Measurements from ENCODE around the gene FADD. TPM values are rescaled to one million over a fixed set of nuclear protein-coding genes. Genes with fewer than 3 reads are reported as not detected.

Gene FADD
- polyA plus RNA-seq, 2 of the 4 experiments (the other 2 are of a cell fraction) = 30.2 to 59.1 TPM

GRCh38 chr11:70233962-70234361 lies 30.9 kb downstream of the FADD start:
- CTCF ChIA-PET = interaction anchor here (0.6 to 3.0 kb wide), 9 partner anchors 10 to 319 kb away, joined by 3 to 8 read pairs (median 4); partner anchors contain the start of gene PPFIA1

GRCh38 chr11:70240337-70240736 lies 37.2 kb downstream of the FADD start:
- ATAC-seq = no peak
- Histone ChIP-seq H3K4me2 (no peak overlapping the region), H3K4me1 (peaks cover 23% of the 10 kb centered on the region), H3K27ac (no peak overlapping the region), H3K9me3 (no peaks in the 10 kb centered on the region), H3K4me3 (no peak overlapping the region)
- CTCF ChIA-PET = interaction anchor here (0.6 to 1.4 kb wide), 3 partner anchors 44 to 954 kb away, joined by 3 to 5 read pairs (median 4); no protein-coding TSS in a partner anchor
- POLR2A ChIA-PET = no interaction called here
- DNase-seq (ENCODE audit: low read depth in 1 of 2, low spot score in 1 of 2) = no peak
- TF ChIP-seq ESRRA (IDR thresholded peaks at IDR 0.05; ENCODE audit: borderline replicate concordance, low read length) (no peak), CBX8 (IDR thresholded peaks at IDR 0.05) (no peak), ATOH8 (CRISPR knock-in tag; IDR thresholded peaks at IDR 0.05; ENCODE audit: low read depth) (no peak), E2F6 (IDR thresholded peaks at IDR 0.05; ENCODE audit: borderline replicate concordance, low read depth) (no peak), HES2 (IDR thresholded peaks at IDR 0.05) (no peak), EHF (CRISPR knock-in tag; IDR thresholded peaks at IDR 0.05) (no peak), ZSCAN20 (CRISPR knock-in tag; IDR thresholded peaks at IDR 0.05) (no peak), EP300 (IDR thresholded peaks at IDR 0.05) (no peak), HOXB5 (CRISPR knock-in tag; IDR thresholded peaks at IDR 0.05) (no peak), NFE2L2 (conservative IDR thresholded peaks at IDR 0.05; ENCODE audit: low read length) (no peak), PHF8 (IDR thresholded peaks at IDR 0.05; ENCODE audit: borderline replicate concordance, low read depth) (no peak), CHD4 (IDR thresholded peaks at IDR 0.05; ENCODE audit: borderline replicate concordance) (no peak), USF2 (IDR thresholded peaks at IDR 0.05) (no peak), SMC3 (IDR thresholded peaks at IDR 0.05) (no peak), HEYL (CRISPR knock-in tag; IDR thresholded peaks at IDR 0.05) (no peak)
- no peak for FAIRE-seq
- 85% methylated on average over 16 of the region's 16 CpGs for WGBS (ENCODE audit: missing lambda C conversion rate)

More at GRCh38 chr11:70233962-70234361, 30.9 kb downstream of the FADD start:
- H3K27ac ChIP-seq = peak overlapping the region; percentile 78 to 82
- H3K9me3 ChIP-seq = no peaks in the 10 kb centered on the region
- no peak for DNase-seq (ENCODE audit: low read depth in 1 of 2, low spot score in 1 of 2)
- H3K4me1 ChIP-seq = peaks cover 24% of the 10 kb centered on the region
- peak overlapping the region; percentile 78 for H3K4me2 ChIP-seq
- TF ChIP-seq CHD4 (IDR thresholded peaks at IDR 0.05; ENCODE audit: borderline replicate concordance) = peak; percentile 40; the same call in 1 of the 2 replicates
- no peak for TF ChIP-seq HES2 (IDR thresholded peaks at IDR 0.05)
- no peak for TF ChIP-seq POLR2AphosphoS2 (conservative IDR thresholded peaks at IDR 0.05; ENCODE audit: low read length)
- peak; percentile 80 for TF ChIP-seq KDM1A (IDR thresholded peaks at IDR 0.05; ENCODE audit: low read depth)
- TF ChIP-seq CHD2 (IDR thresholded peaks at IDR 0.05; ENCODE audit: low read length, partially characterized antibody) = no peak
- TF ChIP-seq ZFP36 (IDR thresholded peaks at IDR 0.05; ENCODE audit: borderline replicate concordance, partially characterized antibody) = no peak
- TF ChIP-seq TP53 (CRISPR knock-in tag; IDR thresholded peaks at IDR 0.05) = no peak
- peak; percentile 42 for TF ChIP-seq MAFK (IDR thresholded peaks at IDR 0.05; ENCODE audit: partially characterized antibody)
- no peak for TF ChIP-seq FOXS1 (CRISPR knock-in tag; IDR thresholded peaks at IDR 0.05)
- TF ChIP-seq HOXB13 (CRISPR knock-in tag; IDR thresholded peaks at IDR 0.05; ENCODE audit: low read depth) = no peak
- no peak for TF ChIP-seq GATA3 (IDR thresholded peaks at IDR 0.05; ENCODE audit: borderline replicate concordance)
- no peak for TF ChIP-seq CEBPB (IDR thresholded peaks at IDR 0.05)
- TF ChIP-seq HDAC2 (IDR thresholded peaks at IDR 0.05) = no peak
- WGBS (ENCODE audit: missing lambda C conversion rate) = 42% methylated on average over 9 of the region's 9 CpGs
- POLR2A ChIA-PET = interaction anchor here (2.0 kb wide), 1 partner anchor 31 kb away, joined by 6 read pairs; the partner anchor contains the start of gene FADD
- FAIRE-seq = no peak
- H3K4me3 ChIP-seq = 0 out of 3 replicates have a peak overlapping the region, but pooled peaks have one; percentile 4
- no peak; a peak in 1 of 6 replicates for ATAC-seq

All from A549 (cell line).